ENCODE results near the gene MMD. TPM values are rescaled to one million over a fixed set of nuclear protein-coding genes. Genes with fewer than 3 reads are reported as not detected.

MMD gene
- total RNA-seq, 4 donors from 2014 or later: 136 to 343 (median 201) TPM

GRCh38 chr17:55450232-55450825 lies 28.7 kb upstream of the MMD start:
- TF ChIP-seq CTCF (IDR thresholded peaks at IDR 0.05; ENCODE audit: low read depth): no peak

- no peak for TF ChIP-seq CTCF (IDR thresholded peaks at IDR 0.05; ENCODE audit: low read depth)
These were observed 27.0 kb upstream of the MMD start for GRCh38 chr17:55448681-55449080.

GRCh38 chr17:55446581-55447205 lies 25.1 kb upstream of the MMD start:
- TF ChIP-seq CTCF (IDR thresholded peaks at IDR 0.05; ENCODE audit: low read depth): no peak

- no peak for TF ChIP-seq CTCF (IDR thresholded peaks at IDR 0.05; ENCODE audit: low read depth)
These were observed 23.1 kb upstream of the MMD start for GRCh38 chr17:55444471-55445441.

- TF ChIP-seq CTCF (IDR thresholded peaks at IDR 0.05; ENCODE audit: low read depth): no peak
These were observed 22.3 kb upstream of the MMD start for GRCh38 chr17:55443904-55444303.

GRCh38 chr17:55442953-55443683 lies 21.5 kb upstream of the MMD start:
- TF ChIP-seq CTCF (IDR thresholded peaks at IDR 0.05; ENCODE audit: low read depth): no peak

Data from subcutaneous adipose tissue (tissue), 4 donors.